Fibroblast of the conjunctiva (primary cell): ENCODE data around the gene ATP2B1.

ENCODE experiments used
- DNase-seq: peaks from one replicate; pipeline ENCODE4 v3.0.0-alpha.2; 2010; ENCODE audit warnings: low read depth

The ATP2B1 gene

DNA sequence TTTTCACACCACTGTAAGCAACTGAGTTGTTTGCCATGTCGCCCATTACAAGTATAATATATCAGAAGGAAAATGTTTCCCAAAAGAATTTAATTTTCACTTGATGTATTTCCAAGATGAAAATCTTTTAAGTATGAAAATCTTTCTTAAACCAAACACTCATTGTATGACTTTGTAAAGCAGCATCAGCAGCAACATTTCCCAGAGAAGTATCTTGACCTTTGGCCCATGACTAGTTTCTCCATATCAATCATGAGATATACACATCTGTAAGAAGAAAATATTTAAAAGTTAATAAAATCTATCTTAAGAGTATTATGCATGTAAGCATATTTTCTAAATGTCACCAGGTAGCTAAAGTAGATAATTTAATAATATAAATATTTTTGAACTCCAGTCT lies 52.8 kb downstream of the ATP2B1 start:
- no peak for DNase-seq

DNA sequence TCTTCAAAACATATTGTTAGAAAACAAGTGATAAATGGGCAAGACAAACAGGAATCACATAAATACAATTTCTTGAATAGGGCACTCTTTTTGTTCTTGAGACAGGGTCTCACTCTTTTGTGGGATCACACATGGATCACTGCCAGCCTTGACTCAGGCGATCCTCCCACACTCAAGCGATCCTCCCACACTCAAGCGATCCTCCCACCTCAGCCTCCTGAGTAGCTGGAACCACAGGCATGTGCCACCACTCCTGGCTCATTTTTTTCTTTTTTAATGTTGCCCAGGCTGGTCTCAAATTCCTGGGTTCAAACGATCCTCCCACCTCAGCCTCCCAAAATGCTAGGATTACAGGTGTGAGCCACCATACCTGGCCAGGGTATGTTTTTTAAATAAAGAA lies 57.4 kb downstream of the ATP2B1 start:
- no peak for DNase-seq

DNA sequence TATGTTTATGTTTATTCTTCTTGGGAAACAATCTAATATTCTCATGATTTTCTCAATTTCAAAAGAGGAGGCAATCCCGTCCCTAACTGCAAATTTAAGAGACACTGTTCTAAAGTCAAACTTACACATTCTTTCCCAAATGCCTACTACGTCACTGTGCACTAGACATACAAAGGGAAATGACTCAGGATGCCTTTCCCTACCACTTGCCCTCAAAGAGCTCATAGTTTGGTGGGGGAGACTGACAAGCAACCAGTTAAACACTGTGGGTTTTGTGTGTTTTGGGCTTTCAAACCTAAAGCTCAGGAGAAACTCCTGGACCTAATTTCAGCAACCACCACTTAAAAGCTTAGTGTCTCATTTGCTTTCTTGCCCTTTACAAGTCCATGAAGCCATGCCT lies 58.4 kb downstream of the ATP2B1 start:
- no peak for DNase-seq

DNA sequence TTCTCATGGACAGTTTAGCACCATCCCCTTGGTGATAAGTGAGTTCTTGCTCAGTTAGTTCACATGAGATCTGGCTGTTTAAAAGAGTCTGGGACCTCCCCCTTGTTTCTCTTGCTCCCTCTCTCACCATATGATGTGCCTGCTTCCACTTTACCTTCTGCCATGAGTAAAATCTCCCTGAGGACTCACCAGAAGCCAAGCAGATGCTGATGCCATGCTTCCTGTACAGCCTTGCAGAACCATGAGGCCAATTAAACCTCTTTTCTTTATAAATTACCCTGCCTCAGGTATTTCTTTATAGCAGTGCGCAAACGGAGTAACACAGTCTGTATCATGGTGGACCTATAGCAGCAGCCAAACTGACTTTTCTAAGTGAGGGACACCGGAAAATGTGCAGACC lies 58.8 kb downstream of the ATP2B1 start:
- no peak for DNase-seq

DNA sequence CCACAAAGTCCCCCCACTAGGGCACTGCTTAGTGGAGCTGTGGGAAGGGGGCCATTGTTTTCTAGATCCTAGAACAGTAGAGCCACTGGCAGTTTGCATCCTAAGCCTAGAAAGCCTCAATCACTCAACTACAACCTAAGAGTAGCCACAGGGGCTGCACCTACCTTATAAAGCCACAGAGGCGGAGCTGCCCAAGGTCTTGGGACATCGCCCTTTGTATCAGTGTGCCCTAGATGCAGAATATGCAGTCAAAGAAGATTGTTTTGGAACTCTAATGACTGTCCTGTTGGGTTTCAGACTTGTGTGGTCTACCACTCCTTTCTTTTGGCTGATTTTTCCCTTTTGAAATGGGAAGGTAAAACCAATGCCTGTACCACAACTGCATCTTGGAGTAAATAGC lies 59.5 kb downstream of the ATP2B1 start:
- no peak for DNase-seq

DNA sequence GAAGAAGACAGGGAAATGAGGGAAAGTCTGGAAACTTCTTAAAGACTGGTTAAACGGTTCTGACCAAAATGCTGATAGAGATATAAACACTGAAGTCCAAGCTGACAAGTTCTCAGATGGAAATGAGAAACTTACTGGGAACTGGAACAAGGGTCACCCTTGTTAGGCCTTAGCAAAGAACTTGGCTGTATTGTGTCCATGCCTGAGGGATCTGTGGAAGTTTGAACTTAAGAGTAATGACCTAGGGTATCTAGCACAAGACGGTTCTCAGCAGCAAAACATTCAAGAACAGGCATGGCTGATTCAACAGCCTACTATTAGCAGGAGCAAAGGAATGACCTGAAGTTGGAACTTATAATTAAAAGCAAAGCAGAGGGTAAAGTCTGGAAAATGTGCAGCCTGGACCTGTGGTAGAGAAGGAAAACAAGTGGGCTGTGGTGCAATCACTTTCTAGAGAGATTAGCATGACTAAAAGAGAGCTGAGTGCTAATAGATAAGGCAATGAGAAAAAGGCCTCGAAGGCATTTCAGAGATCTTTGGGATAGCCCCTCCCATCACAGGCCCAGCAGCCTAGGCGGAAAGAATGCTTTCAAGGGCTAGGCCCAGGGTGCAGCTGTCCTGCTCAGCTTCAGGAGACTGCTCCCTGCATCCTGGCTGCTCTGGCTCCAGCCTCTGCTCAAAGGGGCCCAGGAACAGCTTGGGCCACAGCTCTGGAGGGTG lies 60.3 kb downstream of the ATP2B1 start:
- no peak for DNase-seq

DNA sequence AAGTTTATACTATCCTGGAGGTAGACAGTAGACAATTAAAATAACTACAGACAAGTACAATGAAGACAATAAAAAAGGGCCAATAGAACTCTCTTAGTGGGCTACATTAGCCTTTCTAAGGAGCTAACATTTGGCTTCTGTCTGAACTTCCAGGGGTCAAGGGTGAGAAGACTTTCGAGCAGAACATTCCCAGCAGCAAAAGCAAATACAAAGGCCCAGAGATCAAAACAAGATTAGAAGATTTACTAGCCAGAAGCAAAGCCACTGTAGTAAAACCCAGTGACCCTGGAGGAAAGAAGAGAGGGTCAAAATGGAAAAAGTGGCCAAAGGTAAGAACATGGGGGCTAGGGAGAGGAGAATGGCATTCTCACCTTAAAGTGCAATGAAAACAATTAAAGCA lies 63.2 kb downstream of the ATP2B1 start:
- DNase-seq: no peak

DNA sequence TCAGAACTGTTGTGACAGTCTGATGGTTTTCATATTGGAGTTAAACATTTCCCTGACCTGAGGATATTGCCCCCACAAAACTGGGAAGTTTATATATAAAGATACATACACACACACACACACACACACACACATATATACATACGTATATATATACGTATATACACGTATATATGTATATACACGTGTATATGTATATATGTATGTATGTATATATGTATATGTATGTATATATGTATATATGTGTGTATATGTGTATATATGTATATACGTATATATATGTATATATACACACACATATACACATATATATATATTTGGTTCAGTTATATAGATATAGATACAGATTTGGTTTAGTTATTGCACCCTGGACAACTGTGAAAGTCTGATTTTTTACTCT lies 65.7 kb downstream of the ATP2B1 start:
- no peak for DNase-seq

DNA sequence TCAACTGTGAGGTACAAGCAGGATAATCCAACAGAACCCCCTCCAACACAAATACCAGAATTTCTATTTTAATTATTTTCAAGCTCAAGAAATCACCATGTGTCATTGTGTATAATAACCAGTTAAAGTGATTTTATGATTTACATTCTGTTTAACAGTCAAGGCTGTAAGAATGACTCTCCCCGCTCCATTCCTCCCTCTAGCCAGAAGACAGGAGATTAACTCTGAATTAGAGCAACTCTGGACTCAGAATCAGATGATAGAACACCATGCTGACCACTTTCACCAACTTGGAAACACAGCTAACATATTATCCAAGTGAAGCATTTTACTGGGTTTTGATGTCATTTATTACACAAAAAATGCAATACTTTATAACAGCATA lies 71.9 kb downstream of the ATP2B1 start:
- no peak for DNase-seq

DNA sequence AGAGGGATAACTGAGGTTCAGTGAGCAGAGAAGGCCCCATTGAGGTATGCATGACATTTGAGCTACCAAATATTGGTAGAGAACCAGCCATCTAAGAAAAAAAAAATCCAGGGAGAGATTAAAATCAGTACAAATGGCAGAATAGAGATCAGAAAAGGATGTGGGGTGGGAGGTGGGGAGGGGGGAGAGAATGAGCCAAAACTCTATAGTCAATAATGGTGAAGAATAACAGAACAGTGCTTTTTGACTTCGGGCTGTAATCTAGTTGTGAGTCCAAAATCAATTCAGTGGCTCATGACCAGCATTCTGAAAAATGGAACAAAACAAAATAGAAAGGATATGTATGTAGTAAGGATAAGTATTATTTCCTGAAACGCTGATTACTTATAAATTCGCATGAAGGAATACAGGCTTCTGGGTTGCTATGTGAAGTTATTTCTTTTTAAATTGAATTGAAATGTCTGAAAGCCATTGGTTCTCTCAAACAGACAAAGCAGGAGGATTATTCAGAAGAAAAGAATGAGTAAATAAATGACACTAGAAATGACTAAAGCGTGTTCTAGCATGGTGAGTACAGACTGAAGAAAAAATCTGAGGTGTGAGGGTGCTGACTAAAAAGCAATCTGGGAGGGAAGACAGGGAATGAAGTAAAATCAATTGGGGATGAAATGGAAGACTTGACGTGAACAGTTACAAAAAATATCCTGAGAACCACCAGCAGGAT lies 72.4 kb downstream of the ATP2B1 start:
- no peak for DNase-seq

DNA sequence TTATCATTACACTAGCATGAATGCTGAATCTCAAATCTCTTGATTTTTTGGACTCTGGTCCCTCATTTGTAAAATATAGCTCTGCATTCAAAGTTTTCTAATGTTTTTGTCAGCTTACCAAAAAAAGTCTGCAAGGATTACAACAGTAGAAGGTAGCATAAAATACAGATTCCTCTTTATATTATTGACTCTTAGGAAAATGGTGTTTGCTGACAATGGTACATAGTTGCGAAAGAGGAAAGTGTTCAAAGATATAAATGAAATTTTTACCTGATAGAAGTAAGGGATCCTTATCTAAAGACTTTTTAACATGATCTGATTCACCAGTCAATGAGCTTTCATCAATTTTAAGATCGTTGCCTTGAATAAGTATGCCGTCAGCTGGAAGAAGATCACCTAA lies 74.1 kb downstream of the ATP2B1 start:
- DNase-seq: no peak

DNA sequence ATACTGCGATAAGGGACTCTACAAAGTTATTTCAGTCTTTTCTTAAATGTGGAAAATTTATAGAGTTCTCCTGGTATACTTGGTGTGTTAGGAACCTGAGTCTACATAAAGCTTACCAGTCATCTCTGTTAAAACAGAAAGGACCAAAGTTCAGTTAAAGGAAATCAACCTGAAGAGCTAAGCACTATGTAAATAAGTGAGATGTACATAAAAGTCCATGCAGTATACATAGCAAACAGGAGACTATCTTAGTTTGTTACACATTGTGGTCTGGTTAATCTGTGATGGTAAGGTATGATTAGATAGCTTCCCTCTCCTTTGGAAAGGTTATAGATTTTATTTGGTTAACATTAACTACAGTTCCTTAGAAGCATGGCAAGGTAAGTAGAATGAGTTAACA lies 75.9 kb downstream of the ATP2B1 start:
- DNase-seq: no peak

DNA sequence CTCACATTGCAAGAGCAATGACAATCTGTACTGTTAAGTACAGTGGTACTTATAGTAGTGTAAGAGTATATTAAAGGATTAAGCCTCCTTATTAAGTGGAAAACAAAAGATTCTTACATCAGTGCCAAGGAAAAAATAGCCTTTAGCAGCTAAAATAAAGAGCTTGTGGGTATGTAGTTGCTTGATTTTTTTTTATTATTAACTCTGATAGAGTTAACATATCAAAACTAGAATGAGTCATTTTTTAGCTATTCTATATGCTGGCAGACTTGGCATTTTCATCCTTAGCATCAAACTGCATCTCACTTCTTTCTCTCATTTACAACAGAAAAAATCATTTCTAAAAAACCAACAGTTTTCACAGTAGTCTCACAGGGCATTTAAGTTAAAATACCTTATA lies 86.5 kb downstream of the ATP2B1 start:
- no peak for DNase-seq

DNA sequence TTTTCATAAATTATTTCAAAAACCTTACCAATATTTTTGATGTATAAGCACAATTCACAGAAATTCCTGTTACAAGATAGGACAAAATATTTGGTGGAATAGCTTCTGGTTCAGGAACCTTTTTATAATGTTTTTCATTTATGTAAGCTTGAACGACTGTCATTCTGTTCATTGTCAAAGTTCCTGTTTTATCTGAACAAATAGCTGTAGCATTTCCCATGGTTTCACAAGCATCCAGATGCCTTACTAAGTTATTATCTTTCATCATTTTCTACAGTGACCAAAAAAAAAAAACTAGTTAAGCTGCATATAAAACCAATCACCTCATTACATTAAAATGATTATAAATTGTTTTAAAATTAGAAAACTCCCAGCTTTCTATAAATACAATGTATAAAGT lies 87.1 kb downstream of the ATP2B1 start:
- DNase-seq: no peak

DNA sequence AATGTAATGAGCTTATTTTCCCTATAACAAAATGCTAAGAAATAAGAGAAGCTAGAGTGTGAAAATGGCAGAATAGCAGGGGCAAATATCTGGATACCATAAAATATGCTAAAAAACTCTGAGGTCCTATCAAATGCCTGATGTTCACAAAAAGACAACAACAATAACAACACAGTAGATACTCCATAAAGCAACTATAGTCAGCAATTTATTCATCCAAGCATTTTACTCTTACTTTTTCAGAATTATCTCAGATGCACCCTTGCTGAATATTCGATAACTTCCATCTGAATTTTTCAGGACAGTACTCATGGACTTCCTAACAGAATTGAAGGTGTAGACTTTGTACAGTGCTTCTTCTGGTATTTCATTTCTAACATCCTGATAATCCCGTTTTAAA lies 88.9 kb downstream of the ATP2B1 start:
- DNase-seq: no peak

DNA sequence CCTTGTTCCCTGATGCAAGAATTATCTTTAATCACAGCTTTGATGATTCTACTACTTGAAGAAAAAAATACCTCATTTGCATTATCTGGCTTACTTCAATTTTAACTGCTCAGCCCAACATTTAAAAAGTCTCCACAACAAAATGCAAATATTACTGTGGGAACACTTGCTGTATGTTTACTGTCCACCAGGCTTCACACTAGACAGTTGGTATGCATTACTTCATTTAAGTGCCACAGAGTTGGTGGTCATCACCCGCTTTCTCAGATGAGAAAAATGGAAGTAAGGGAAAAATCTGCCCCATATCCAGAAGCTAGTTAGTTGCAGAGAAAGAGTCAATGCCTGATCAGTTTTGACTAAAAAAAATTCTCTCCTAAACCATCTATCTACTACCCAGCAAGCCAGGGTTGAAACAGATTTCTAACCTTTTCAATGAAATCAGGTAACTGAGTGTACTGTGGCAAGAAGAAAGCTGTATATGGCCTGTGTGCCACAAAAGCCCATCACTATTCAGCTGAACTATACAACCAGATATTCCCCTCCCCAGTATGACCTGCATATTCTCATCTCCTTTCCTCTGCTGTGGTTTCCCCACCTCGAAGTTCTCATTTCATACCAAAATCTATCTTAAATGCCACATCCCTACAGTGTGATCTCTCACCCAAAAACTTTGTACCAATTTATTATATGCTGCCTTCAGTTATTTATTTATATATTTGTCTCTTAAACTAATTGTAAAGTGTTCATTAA lies 90.3 kb downstream of the ATP2B1 start:
- DNase-seq: no peak

DNA sequence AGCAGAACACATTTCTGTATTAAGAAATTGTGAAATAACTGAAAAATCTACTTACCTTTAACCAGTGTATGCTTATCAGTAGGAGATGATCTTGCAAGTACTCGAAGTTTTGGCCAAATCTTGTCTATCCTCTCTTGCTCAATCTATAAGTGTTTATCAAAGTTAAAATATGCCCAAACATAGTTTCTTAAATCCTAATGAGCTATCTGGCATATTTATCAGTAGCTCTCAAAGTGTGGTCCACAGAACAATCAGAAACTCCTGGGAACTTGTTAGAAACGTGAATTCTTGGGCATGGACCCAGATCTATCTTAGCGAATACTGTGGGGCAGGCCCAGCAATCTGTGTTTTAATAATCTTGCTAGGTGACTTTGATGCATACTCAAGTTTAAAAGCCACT lies 98.3 kb downstream of the ATP2B1 start:
- DNase-seq: no peak

DNA sequence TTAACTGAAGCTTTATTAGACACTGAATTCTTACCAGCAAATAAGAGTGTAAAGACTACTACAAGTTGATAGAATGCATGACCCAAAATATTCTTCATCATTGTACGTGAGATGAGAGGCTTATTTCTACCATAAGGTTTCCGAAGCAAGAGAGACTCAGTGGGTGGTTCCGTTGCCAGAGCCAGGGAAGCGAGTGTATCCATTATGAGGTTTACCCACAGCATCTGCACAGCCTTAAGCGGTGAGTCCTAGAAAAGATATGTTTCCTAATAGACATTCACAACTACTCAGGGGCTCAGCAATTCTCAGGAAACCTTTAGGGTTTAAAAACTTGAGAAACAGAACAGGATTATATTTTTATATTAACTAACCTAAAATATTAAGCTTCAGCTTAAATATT lies 105.0 kb downstream of the ATP2B1 start:
- no peak for DNase-seq

DNA sequence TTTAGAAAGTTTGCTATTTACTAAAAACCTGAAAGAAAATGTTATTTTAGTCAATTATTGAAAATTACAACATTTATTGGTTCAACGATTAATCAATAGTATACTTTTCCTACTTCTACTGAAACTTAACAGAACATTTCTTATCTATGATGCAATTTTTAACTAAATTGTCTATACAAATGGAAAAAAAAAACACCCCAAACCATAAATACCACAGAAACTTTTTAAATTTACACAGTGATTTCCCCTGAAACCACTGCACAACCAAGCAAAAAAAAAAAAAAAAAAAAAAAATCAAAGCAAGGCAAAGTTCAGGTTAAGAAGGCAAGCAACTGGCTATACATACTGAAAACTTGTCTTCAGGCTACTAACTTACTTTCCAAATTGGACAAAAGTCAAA lies 110.9 kb downstream of the ATP2B1 start:
- no peak for DNase-seq

DNA sequence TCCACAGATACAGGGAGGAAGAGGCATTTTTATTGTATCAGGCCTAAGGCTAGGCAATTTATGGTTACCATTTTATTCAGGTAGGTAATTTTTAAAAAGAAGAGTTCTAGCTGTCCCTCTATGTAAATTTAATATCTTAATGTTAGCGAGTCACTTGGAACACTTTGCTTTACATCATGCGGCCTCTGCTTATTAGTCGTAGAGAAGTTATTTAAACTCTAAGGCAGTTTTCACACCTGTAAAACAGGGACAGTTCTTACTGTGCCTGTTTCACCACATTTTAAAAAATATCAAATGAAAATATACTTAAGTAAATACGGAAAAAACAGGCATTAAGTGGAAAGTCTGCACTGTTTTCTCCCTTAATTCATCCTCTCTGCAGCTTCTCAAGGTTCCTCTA lies 111.4 kb downstream of the ATP2B1 start:
- DNase-seq: no peak

DNA sequence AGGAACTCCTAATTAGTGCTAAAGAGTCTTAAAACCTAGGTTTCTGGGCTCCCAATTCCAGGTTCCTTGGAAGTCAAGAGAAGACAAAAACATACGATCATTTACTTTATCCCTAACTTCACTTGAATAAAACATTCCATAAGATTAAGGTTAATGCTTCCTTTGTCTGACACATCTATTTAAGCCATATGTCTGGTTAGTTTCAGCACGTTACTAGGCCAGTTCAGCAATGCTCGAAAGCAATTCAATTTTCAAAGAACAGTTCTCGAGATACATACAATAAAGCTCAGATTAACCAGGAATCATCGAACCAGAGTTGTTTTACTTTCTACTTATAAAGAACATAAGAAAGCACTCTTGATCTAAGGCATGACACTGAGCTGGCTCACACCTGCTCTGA lies 114.8 kb downstream of the ATP2B1 start:
- DNase-seq: no peak

DNA sequence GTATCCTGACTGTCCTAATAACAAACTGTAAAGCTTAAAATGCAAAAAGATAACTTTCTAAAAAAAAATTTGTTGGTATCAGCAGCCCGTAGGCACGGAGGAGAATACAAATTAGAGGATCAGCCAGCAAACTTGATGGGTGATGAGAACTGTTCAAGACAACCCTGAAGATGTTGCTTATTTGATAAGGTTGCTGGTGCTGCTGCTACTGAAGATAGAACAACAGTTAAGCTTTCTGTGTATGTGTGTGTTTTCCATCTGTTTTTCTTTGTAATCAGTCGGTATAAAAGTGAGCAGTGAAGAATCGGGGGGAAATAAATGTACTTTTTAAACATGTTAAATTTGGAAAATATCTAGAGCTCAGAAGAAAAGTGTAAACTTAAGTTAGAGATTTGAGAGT lies 115.4 kb downstream of the ATP2B1 start:
- DNase-seq: no peak

DNA sequence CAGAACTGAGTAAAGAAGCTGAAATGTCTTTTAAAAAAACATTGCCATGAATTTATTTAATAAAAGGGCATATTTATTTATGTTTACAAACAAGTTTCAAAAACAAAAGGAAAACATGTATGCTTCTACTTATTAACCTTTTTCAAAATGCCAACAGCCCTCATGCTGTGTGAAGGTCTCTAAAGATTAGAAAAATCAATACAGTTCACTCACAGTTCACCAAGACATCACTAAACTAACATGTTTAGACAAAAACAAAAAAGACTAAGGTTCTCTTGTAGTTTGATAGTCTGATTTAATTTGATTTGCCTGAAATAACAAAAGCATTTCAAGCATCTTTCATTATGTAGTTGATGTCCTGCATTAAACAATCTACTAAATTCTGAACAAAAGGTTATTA lies 118.9 kb downstream of the ATP2B1 start:
- no peak for DNase-seq
